H9 (cell line): ENCODE results near the gene SYTL5. TPM values are rescaled to one million over a fixed set of nuclear protein-coding genes. Genes with fewer than 3 reads are reported as not detected.

ENCODE experiments used
- DNase-seq: peaks from one replicate; pipeline ENCODE4 v3.0.0-alpha.2; 2017
- H2AFZ ChIP-seq: one replicate; pipeline ENCODE4 v1.6.1; 2013; ENCODE audit warnings: mild to moderate bottlenecking, low read length, control low read depth, moderate library complexity
- H2AK5ac ChIP-seq: 2 replicates; pipeline ENCODE4 v1.6.1; 2013; ENCODE audit warnings: low read length, control low read depth, mixed read lengths; ENCODE audit not compliant: insufficient read length
- H2BK120ac ChIP-seq: one replicate; pipeline ENCODE4 v1.6.1; 2013; ENCODE audit warnings: low read depth, mild to moderate bottlenecking, low read length, control low read depth, inconsistent platforms; ENCODE audit not compliant: poor library complexity, severe bottlenecking
- H2BK12ac ChIP-seq: 2 replicates; pipeline ENCODE4 v1.6.1; 2013; ENCODE audit warnings: low read length, control low read depth, mixed read lengths, low read depth; ENCODE audit not compliant: insufficient read length
- H2BK15ac ChIP-seq: 2 replicates; pipeline ENCODE4 v1.6.1; 2013; ENCODE audit warnings: low read depth, low read length, control low read depth
- H2BK20ac ChIP-seq: one replicate; pipeline ENCODE4 v1.6.1; 2013; ENCODE audit warnings: low read depth, mild to moderate bottlenecking, low read length, control low read depth, inconsistent platforms; ENCODE audit not compliant: poor library complexity, severe bottlenecking
- H2BK5ac ChIP-seq: 2 replicates; pipeline ENCODE4 v1.6.1; 2013; ENCODE audit warnings: low read length, control low read depth, mixed read lengths; ENCODE audit not compliant: insufficient read length
- H3K14ac ChIP-seq: 2 replicates; pipeline ENCODE4 v1.6.1; 2013; ENCODE audit warnings: low read length, control low read depth; ENCODE audit not compliant: insufficient read depth
- H3K18ac ChIP-seq: 2 replicates; pipeline ENCODE4 v1.6.1; 2013; ENCODE audit warnings: low read depth, mild to moderate bottlenecking, mixed read lengths, low read length, control low read depth; ENCODE audit not compliant: insufficient read length
- H3K23ac ChIP-seq: 2 replicates; pipeline ENCODE4 v1.6.1; 2013; ENCODE audit warnings: low read length, control low read depth, mixed read lengths, low read depth; ENCODE audit not compliant: insufficient read length
- H3K23me2 ChIP-seq: 2 replicates; pipeline ENCODE4 v1.6.1; 2013; ENCODE audit warnings: low read depth, mild to moderate bottlenecking, mixed read lengths, low read length, control low read depth; ENCODE audit not compliant: insufficient read length, poor library complexity, severe bottlenecking
- H3K27ac ChIP-seq: 2 replicates; pipeline ENCODE4 v1.5.1; 2013; ENCODE audit warnings: low read length, control low read depth, mixed read lengths, low read depth; ENCODE audit not compliant: insufficient read length
- H3K27me3 ChIP-seq: 2 replicates; pipeline ENCODE4 v1.6.1; 2013; ENCODE audit warnings: low read length, control low read depth, inconsistent platforms; ENCODE audit not compliant: insufficient read depth
- H3K4ac ChIP-seq: 2 replicates; pipeline ENCODE4 v1.6.1; 2013; ENCODE audit warnings: low read depth, mild to moderate bottlenecking, control low read depth, inconsistent platforms, low read length, moderate library complexity
- H3K4me1 ChIP-seq: 2 replicates; pipeline ENCODE4 v1.6.1; 2013; ENCODE audit warnings: low read length, control low read depth, inconsistent platforms; ENCODE audit not compliant: insufficient read depth
- H3K4me2 ChIP-seq: 2 replicates; pipeline ENCODE4 v1.6.1; 2013; ENCODE audit warnings: low read length, control low read depth, mixed read lengths; ENCODE audit not compliant: insufficient read length, insufficient read depth
- H3K56ac ChIP-seq: 2 replicates; pipeline ENCODE4 v1.6.1; 2013; ENCODE audit warnings: low read depth, mild to moderate bottlenecking, mixed read lengths, low read length, control low read depth; ENCODE audit not compliant: insufficient read length
- H3K79me1 ChIP-seq: 2 replicates; pipeline ENCODE4 v1.6.1; 2013; ENCODE audit warnings: low read depth, mild to moderate bottlenecking, moderate library complexity, low read length, control low read depth, inconsistent platforms; ENCODE audit not compliant: insufficient read depth, poor library complexity, severe bottlenecking
- H3K79me2 ChIP-seq: 2 replicates; pipeline ENCODE4 v1.6.1; 2013; ENCODE audit warnings: low read length, control low read depth, inconsistent platforms; ENCODE audit not compliant: insufficient read depth
- H3K9ac ChIP-seq: 2 replicates; pipeline ENCODE4 v1.6.1; 2013; ENCODE audit warnings: low read length, control low read depth, mixed read lengths; ENCODE audit not compliant: insufficient read length; ENCODE audit errors: extremely low read depth
- H3K9me3 ChIP-seq: one replicate; pipeline ENCODE4 v1.6.1; 2013; ENCODE audit warnings: low read depth, low read length, inconsistent platforms; ENCODE audit not compliant: control insufficient read depth
- H3T11ph ChIP-seq: one replicate; pipeline ENCODE4 v1.6.1; 2013; ENCODE audit warnings: mild to moderate bottlenecking, low read length, control low read depth, inconsistent platforms
- H4K20me1 ChIP-seq: one replicate; pipeline ENCODE4 v1.6.1; 2013; ENCODE audit not compliant: control insufficient read depth, insufficient read length, insufficient read depth
- H4K5ac ChIP-seq: 2 replicates; pipeline ENCODE4 v1.6.1; 2013; ENCODE audit warnings: low read depth, mild to moderate bottlenecking, mixed read lengths, low read length, control low read depth; ENCODE audit not compliant: insufficient read length
- H4K8ac ChIP-seq: replicated peaks from 2 replicates; pipeline ENCODE4 v1.6.1; 2013; ENCODE audit warnings: low read length, control low read depth, mixed read lengths, low read depth; ENCODE audit not compliant: insufficient read length
- H4K91ac ChIP-seq: 2 replicates; pipeline ENCODE4 v1.6.1; 2013; ENCODE audit warnings: low read depth, mild to moderate bottlenecking, moderate library complexity, mixed read lengths, low read length, control low read depth; ENCODE audit not compliant: insufficient read length
- H3K27ac Mint-ChIP-seq, 3 experiments: 2 replicates in 2 of 3; 3 replicates in 1 of 3; pipeline ENCODE4 v1.8.0; 2020 to 2021; ENCODE audit warnings: mixed read lengths in 3 of 3, mild to moderate bottlenecking in 1 of 3, moderate library complexity in 1 of 3
- H3K27me3 Mint-ChIP-seq: 2 replicates; pipeline ENCODE4 v1.8.0; 2021; ENCODE audit warnings: low read depth, mild to moderate bottlenecking, moderate library complexity, mixed read lengths
- H3K36me3 Mint-ChIP-seq, 3 experiments: 2 replicates in 2 of 3; 3 replicates in 1 of 3; pipeline ENCODE4 v1.8.0; 2020 to 2021; ENCODE audit warnings: low read depth in 3 of 3, mixed read lengths in 3 of 3; ENCODE audit not compliant: insufficient read depth in 1 of 3
- H3K4me1 Mint-ChIP-seq, 2 experiments: 2 replicates each; pipeline ENCODE4 v1.8.0; 2020; ENCODE audit warnings: mixed read lengths in 2 of 2
- H3K4me3 Mint-ChIP-seq, 2 experiments: 2 replicates in 1 of 2; 3 replicates in 1 of 2; pipeline ENCODE4 v1.8.0; 2020 to 2021; ENCODE audit warnings: mild to moderate bottlenecking in 2 of 2, mixed read lengths in 2 of 2, moderate library complexity in 1 of 2
- H3K9me3 Mint-ChIP-seq, 2 experiments: 2 replicates in 1 of 2; 3 replicates in 1 of 2; pipeline ENCODE4 v1.8.0; 2020; ENCODE audit warnings: mild to moderate bottlenecking in 2 of 2, mixed read lengths in 2 of 2, moderate library complexity in 1 of 2
- WGBS: extraction: QIAGEN DNeasy Blood & Tissue Kit; methylation state at CpG from one replicate; pipeline ENCODE4 v1.1.7; 2013; ENCODE audit warnings: missing lambda C conversion rate, low lambda C conversion rate, mixed read lengths; ENCODE audit not compliant: insufficient read length; ENCODE audit errors: extremely low coverage; 5-methylcytosine and 5-hydroxymethylcytosine counted together
- total RNA-seq: library from RNA; stranded (reverse); gene quantifications from 2 replicates; pipeline ENCODE4 v1.2.1, GENCODE V29; 2021
- TF ChIP-seq, protein P1 (sequence below): fragments of 200-600 bp; sonication (generic); conservative IDR thresholded peaks from 3 replicates; pipeline ENCODE4 v1.8.0; 2021; ENCODE audit warnings: antibody characterized with exemption, mild to moderate bottlenecking

The SYTL5 gene
- total RNA-seq, 1 experiment from 2014 or later, result 0.15 TPM

DNA sequence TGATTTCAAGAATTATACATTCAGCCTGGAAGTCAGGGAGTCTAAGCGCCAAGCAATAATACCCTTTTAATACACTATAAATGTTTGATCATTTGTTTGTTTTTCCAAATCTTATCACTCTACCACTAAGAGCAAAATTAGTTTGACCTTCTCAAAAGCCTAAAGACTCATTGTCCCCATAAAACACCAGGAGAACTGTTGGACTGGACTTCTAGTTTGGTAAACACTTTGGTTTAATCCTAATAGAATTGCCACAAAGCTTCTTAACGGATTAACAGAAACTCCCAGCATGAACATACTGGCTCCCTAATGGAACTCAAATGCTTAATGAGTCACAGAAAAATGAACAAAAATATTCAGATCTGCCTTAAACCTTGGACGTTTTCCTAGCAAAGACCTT lies 34.9 kb downstream of the SYTL5 start:
- no peak overlapping the region for H2BK120ac ChIP-seq
- H3K23me2 ChIP-seq, result no peaks in the 10 kb centered on the region
- H3K36me3 Mint-ChIP-seq, result peaks cover 0 to 1% (median 0%) of the 10 kb centered on the region in 3 experiments; a peak in 1 of 7 replicates
- H3K18ac ChIP-seq, result no peak overlapping the region
- TF ChIP-seq, protein P1, sequence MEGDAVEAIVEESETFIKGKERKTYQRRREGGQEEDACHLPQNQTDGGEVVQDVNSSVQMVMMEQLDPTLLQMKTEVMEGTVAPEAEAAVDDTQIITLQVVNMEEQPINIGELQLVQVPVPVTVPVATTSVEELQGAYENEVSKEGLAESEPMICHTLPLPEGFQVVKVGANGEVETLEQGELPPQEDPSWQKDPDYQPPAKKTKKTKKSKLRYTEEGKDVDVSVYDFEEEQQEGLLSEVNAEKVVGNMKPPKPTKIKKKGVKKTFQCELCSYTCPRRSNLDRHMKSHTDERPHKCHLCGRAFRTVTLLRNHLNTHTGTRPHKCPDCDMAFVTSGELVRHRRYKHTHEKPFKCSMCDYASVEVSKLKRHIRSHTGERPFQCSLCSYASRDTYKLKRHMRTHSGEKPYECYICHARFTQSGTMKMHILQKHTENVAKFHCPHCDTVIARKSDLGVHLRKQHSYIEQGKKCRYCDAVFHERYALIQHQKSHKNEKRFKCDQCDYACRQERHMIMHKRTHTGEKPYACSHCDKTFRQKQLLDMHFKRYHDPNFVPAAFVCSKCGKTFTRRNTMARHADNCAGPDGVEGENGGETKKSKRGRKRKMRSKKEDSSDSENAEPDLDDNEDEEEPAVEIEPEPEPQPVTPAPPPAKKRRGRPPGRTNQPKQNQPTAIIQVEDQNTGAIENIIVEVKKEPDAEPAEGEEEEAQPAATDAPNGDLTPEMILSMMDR, result no peak
- no peak overlapping the region for H4K91ac ChIP-seq
- no peak for DNase-seq
- no peaks in the 10 kb centered on the region for H3K9me3 ChIP-seq
- no peak overlapping the region for H3K9ac ChIP-seq
- no peak overlapping the region for H3K4me2 ChIP-seq
- no peak overlapping the region for H2BK20ac ChIP-seq
- H2AK5ac ChIP-seq, result no peak overlapping the region
- no peak overlapping the region for H3K14ac ChIP-seq
- no peaks in the 10 kb centered on the region for H3K79me2 ChIP-seq
- no peak overlapping the region for H2BK5ac ChIP-seq
- no peaks in the 10 kb centered on the region for H4K20me1 ChIP-seq
- H3T11ph ChIP-seq, result no peak overlapping the region
- no peak overlapping the region for H3K56ac ChIP-seq
- no peak overlapping the region for H3K27ac Mint-ChIP-seq
- no peak overlapping the region for H2AFZ ChIP-seq
- no peak overlapping the region for H4K5ac ChIP-seq
- H3K4me3 Mint-ChIP-seq, result no peak overlapping the region
- H3K27ac ChIP-seq, result no peak overlapping the region
- H3K79me1 ChIP-seq, result no peaks in the 10 kb centered on the region
- WGBS, result no CpG with 5 or more reads among the region's 3 CpGs
- no peak overlapping the region for H3K4ac ChIP-seq
- H3K27me3 ChIP-seq, result no peaks in the 10 kb centered on the region
- no peak overlapping the region for H4K8ac ChIP-seq
- no peaks in the 10 kb centered on the region for H3K27me3 Mint-ChIP-seq
- no peak overlapping the region for H3K23ac ChIP-seq
- no peak overlapping the region for H2BK12ac ChIP-seq
- H3K4me1 ChIP-seq, result no peaks in the 10 kb centered on the region
- H2BK15ac ChIP-seq, result no peak overlapping the region
- no peaks in the 10 kb centered on the region for H3K4me1 Mint-ChIP-seq
- peaks cover 42 to 63% of the 10 kb centered on the region in 2 experiments for H3K9me3 Mint-ChIP-seq
